Measurements from ENCODE around the gene LAMA4. TPM values are rescaled to one million over a fixed set of nuclear protein-coding genes. Genes with fewer than 3 reads are reported as not detected.
"Not testable (repeated sequence)": the region's sequence is repeated elsewhere in the genome, so short reads cannot be mapped to it uniquely, and the experiment has no call there.

Gene LAMA4
- total RNA-seq, 2 experiments from 2014 or later: 0.09 TPM; not detected in 1

DNA sequence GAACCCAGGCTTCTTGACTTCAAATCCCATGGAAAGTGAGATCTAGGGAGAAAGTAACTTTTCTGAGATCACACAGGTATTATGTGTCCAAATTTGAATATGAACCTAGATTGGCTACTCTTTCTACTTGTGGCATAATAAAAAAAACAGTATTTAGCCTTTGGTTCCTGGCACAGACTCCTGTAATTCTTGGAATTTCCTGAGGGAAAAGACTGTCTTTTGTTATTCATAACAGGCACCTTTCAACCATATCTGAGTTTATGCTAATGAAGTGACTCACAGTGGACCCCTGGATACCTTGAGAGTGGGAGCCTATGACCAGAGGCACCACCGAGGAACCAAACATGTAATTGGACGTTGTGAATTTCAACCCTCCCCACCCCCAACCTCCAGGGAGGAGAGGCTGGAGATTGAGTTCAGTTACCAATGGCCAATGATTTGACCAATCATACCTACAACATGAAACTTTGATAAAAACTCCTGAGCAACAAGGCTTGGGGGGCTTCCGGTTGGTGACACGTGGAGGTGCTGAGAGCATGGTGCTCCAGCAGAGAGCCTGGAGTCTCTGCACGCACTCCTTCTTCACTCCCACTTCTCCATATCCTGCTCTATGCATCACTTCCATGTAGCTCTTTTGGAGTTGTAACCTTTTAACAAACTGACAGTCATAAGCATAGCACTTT is 48.8 kb downstream of the LAMA4 start:
- no peaks in the 10 kb centered on the region for H3K9me3 Mint-ChIP-seq (ENCODE audit: low read depth)
- ATAC-seq: no peak
- CTCF ChIA-PET: interaction anchor here (1.0 kb wide), 2 partner anchors 103 to 105 kb away, joined by 3 read pairs; no protein-coding TSS in a partner anchor
- no peak for DNase-seq
- H3K4me1 Mint-ChIP-seq: no peaks in the 10 kb centered on the region
- peaks cover 14% of the 10 kb centered on the region for H3K27me3 Mint-ChIP-seq
- POLR2A ChIA-PET: no interaction called here
- no peak overlapping the region for H3K27ac Mint-ChIP-seq
- no peaks in the 10 kb centered on the region for H3K36me3 Mint-ChIP-seq (ENCODE audit: low read depth)
- intact Hi-C loops (cut with DNase I, micrococcal nuclease): no loop called here
- H3K4me3 Mint-ChIP-seq: no peak overlapping the region

- H3K4me1 Mint-ChIP-seq: no peaks in the 10 kb centered on the region
- no peaks in the 10 kb centered on the region for H3K9me3 Mint-ChIP-seq (ENCODE audit: low read depth)
- intact Hi-C loops (cut with DNase I, micrococcal nuclease): no loop called here
- CTCF ChIA-PET: interaction anchor here (0.7 to 1.0 kb wide), 2 partner anchors 40 to 107 kb away, joined by 3 to 4 read pairs; no protein-coding TSS in a partner anchor
- H3K27ac Mint-ChIP-seq: no peak overlapping the region
- ATAC-seq: no peak
- DNase-seq: no peak
- H3K27me3 Mint-ChIP-seq: peaks cover 17% of the 10 kb centered on the region
- no peaks in the 10 kb centered on the region for H3K36me3 Mint-ChIP-seq (ENCODE audit: low read depth)
- POLR2A ChIA-PET: interaction anchor here (0.9 kb wide), 1 partner anchor 36 kb away, joined by 5 read pairs; no protein-coding TSS in a partner anchor
- H3K4me3 Mint-ChIP-seq: no peak overlapping the region
Observed at GRCh38 chr6:112204350-112204706, 50.0 kb downstream of the LAMA4 start.

DNA sequence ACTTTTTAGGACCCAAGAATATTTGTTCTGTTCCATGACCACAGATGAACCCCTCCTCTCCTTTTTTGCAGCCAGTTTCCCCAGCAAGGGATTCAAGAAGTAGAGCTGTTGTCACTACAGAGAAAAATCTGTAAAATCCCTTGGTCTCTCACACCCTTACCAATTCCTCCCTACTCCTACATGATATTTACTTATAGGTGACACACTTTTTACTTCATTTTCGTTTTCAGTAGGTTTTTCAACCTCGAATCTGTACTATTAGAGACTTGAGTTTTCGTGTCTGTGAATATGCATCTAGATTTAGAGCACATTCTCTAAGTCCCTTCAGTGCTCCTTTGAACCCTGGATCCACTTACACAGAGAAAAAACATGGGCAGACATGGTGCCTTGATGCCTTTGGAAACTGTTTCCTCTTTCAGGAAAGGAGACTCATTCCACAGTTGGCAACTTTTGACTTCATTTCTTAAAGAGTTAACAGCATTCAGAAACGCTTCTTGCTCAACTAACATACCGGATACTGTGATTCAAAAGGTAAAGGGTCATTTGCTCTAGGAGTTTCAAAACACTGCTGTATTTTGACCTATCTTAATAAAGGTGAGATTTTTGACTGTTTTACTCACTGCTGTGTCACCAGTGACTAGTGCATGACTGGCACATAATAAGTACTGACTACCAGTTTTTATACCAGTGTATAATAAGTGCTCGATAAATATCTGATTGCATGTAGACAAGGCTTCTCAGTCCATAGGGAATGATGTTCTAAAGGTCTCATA is 50.6 kb downstream of the LAMA4 start:
- ATAC-seq (peak; percentile 33), DNase-seq (no peak)
- H3K4me1 Mint-ChIP-seq: no peaks in the 10 kb centered on the region
- H3K4me3 Mint-ChIP-seq: no peak overlapping the region
- ChIA-PET POLR2A (interaction anchor here (0.9 kb wide), 1 partner anchor 36 kb away, joined by 5 read pairs; no protein-coding TSS in a partner anchor), CTCF (interaction anchor here (0.7 kb wide), 1 partner anchor 39 kb away, joined by 4 read pairs; no protein-coding TSS in a partner anchor)
- no peaks in the 10 kb centered on the region for H3K9me3 Mint-ChIP-seq (ENCODE audit: low read depth)
- H3K27me3 Mint-ChIP-seq: peaks cover 17% of the 10 kb centered on the region
- no peaks in the 10 kb centered on the region for H3K36me3 Mint-ChIP-seq (ENCODE audit: low read depth)
- intact Hi-C loops (cut with DNase I, micrococcal nuclease): no loop called here
- H3K27ac Mint-ChIP-seq: no peak overlapping the region

- H3K9me3 Mint-ChIP-seq (ENCODE audit: low read depth): no peaks in the 10 kb centered on the region
- no peaks in the 10 kb centered on the region for H3K4me1 Mint-ChIP-seq
- H3K27ac Mint-ChIP-seq: no peak overlapping the region
- no peak for DNase-seq
- ChIA-PET CTCF (no interaction called here), POLR2A (no interaction called here)
- no peaks in the 10 kb centered on the region for H3K36me3 Mint-ChIP-seq (ENCODE audit: low read depth)
- no peak for ATAC-seq
- intact Hi-C loops (cut with DNase I, micrococcal nuclease): no loop called here
- no peak overlapping the region for H3K4me3 Mint-ChIP-seq
- H3K27me3 Mint-ChIP-seq: peaks cover 17% of the 10 kb centered on the region
Observed at GRCh38 chr6:112202639-112203341, 51.6 kb downstream of the LAMA4 start.

- H3K9me3 Mint-ChIP-seq (ENCODE audit: low read depth); CTCF ChIA-PET; H3K4me3 Mint-ChIP-seq; POLR2A ChIA-PET; H3K36me3 Mint-ChIP-seq (ENCODE audit: low read depth); H3K27ac Mint-ChIP-seq; H3K4me1 Mint-ChIP-seq; ATAC-seq; intact Hi-C loops (cut with DNase I, micrococcal nuclease); DNase-seq: not testable (repeated sequence)
- H3K27me3 Mint-ChIP-seq: peaks cover 18% of the 10 kb centered on the region
Observed at GRCh38 chr6:112200185-112200914, 54.0 kb downstream of the LAMA4 start.

- no peak overlapping the region for H3K4me3 Mint-ChIP-seq
- H3K27ac Mint-ChIP-seq: no peak overlapping the region
- DNase-seq (no peak), ATAC-seq (no peak)
- H3K9me3 Mint-ChIP-seq (ENCODE audit: low read depth): no peaks in the 10 kb centered on the region
- ChIA-PET CTCF (no interaction called here), POLR2A (no interaction called here)
- H3K4me1 Mint-ChIP-seq: no peaks in the 10 kb centered on the region
- peaks cover 10% of the 10 kb centered on the region for H3K27me3 Mint-ChIP-seq
- intact Hi-C loops (cut with DNase I, micrococcal nuclease): no loop called here
- no peaks in the 10 kb centered on the region for H3K36me3 Mint-ChIP-seq (ENCODE audit: low read depth)
Observed at GRCh38 chr6:112199001-112199403, 55.4 kb downstream of the LAMA4 start.

DNA sequence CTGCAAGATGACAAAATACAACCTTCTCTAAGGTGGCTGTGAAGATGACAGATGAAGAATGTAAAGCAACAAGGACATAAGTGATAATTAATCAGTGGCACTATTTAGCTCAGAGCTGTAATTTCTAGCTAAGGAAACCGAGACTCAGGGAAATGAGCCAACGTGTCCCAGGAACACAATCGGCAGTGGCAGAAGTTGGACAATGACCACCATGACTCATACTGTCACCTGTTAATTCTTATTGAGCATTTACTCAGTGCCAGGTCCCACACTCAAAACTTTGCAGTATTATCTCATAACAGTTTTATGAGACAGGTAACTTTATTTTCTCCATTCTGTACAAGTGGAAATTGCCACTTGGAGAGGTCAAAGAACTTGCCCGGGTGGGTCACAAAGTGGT is 55.8 kb downstream of the LAMA4 start:
- no peak for DNase-seq
- no peak overlapping the region for H3K4me3 Mint-ChIP-seq
- peaks cover 10% of the 10 kb centered on the region for H3K27me3 Mint-ChIP-seq
- H3K36me3 Mint-ChIP-seq (ENCODE audit: low read depth): no peaks in the 10 kb centered on the region
- intact Hi-C loops (cut with DNase I, micrococcal nuclease): no loop called here
- H3K27ac Mint-ChIP-seq: no peak overlapping the region
- no peaks in the 10 kb centered on the region for H3K4me1 Mint-ChIP-seq
- POLR2A ChIA-PET: no interaction called here
- no peaks in the 10 kb centered on the region for H3K9me3 Mint-ChIP-seq (ENCODE audit: low read depth)
- no peak for ATAC-seq
- CTCF ChIA-PET: interaction anchor here (0.5 to 1.0 kb wide), 2 partner anchors 10 to 113 kb away, joined by 3 read pairs; no protein-coding TSS in a partner anchor

- Mint-ChIP-seq H3K4me1 (no peaks in the 10 kb centered on the region), H3K4me3 (no peak overlapping the region), H3K27ac (no peak overlapping the region), H3K27me3 (peaks cover 11% of the 10 kb centered on the region), H3K9me3 (ENCODE audit: low read depth) (no peaks in the 10 kb centered on the region), H3K36me3 (ENCODE audit: low read depth) (no peaks in the 10 kb centered on the region)
- ChIA-PET CTCF (interaction anchor here (0.8 to 1.3 kb wide), 4 partner anchors 11 to 113 kb away, joined by 3 to 5 read pairs (median 3); no protein-coding TSS in a partner anchor), POLR2A (no interaction called here)
- ATAC-seq: no peak
- intact Hi-C loops (cut with DNase I, micrococcal nuclease): no loop called here
- no peak for DNase-seq
Observed at GRCh38 chr6:112197636-112198035, 56.7 kb downstream of the LAMA4 start.

GRCh38 chr6:112196306-112196705 is 58.1 kb downstream of the LAMA4 start:
- H3K4me1 Mint-ChIP-seq: no peaks in the 10 kb centered on the region
- H3K27me3 Mint-ChIP-seq: peaks cover 11% of the 10 kb centered on the region
- H3K36me3 Mint-ChIP-seq (ENCODE audit: low read depth): no peaks in the 10 kb centered on the region
- H3K4me3 Mint-ChIP-seq: no peak overlapping the region
- no peak overlapping the region for H3K27ac Mint-ChIP-seq
- DNase-seq (no peak), ATAC-seq (no peak)
- intact Hi-C loops (cut with DNase I, micrococcal nuclease): no loop called here
- no peaks in the 10 kb centered on the region for H3K9me3 Mint-ChIP-seq (ENCODE audit: low read depth)
- ChIA-PET CTCF (interaction anchor here (1.0 to 2.1 kb wide), 3 partner anchors 9 to 115 kb away, joined by 3 to 7 read pairs (median 3); no protein-coding TSS in a partner anchor), POLR2A (no interaction called here)

- Mint-ChIP-seq H3K27ac (no peak overlapping the region), H3K9me3 (ENCODE audit: low read depth) (no peaks in the 10 kb centered on the region), H3K4me1 (no peaks in the 10 kb centered on the region), H3K4me3 (no peak overlapping the region), H3K27me3 (peaks cover 10% of the 10 kb centered on the region), H3K36me3 (ENCODE audit: low read depth) (no peaks in the 10 kb centered on the region)
- ChIA-PET POLR2A (interaction anchor here (0.7 kb wide), 1 partner anchor 18 kb away, joined by 3 read pairs; no protein-coding TSS in a partner anchor), CTCF (interaction anchor here (0.5 to 2.1 kb wide), 3 partner anchors 12 to 18 kb away, joined by 4 to 7 read pairs (median 4); no protein-coding TSS in a partner anchor)
- intact Hi-C loops (cut with DNase I, micrococcal nuclease): no loop called here
- ATAC-seq (no peak), DNase-seq (no peak)
Observed at GRCh38 chr6:112195166-112195565, 59.2 kb downstream of the LAMA4 start.

- intact Hi-C loops (cut with DNase I, micrococcal nuclease): no loop called here
- no peaks in the 10 kb centered on the region for H3K9me3 Mint-ChIP-seq (ENCODE audit: low read depth)
- H3K27me3 Mint-ChIP-seq: peaks cover 9% of the 10 kb centered on the region
- H3K4me3 Mint-ChIP-seq: no peak overlapping the region
- DNase-seq (no peak), ATAC-seq (no peak)
- no peak overlapping the region for H3K27ac Mint-ChIP-seq
- POLR2A ChIA-PET: interaction anchor here (0.7 kb wide), 1 partner anchor 19 kb away, joined by 3 read pairs; no protein-coding TSS in a partner anchor
- no peaks in the 10 kb centered on the region for H3K36me3 Mint-ChIP-seq (ENCODE audit: low read depth)
- H3K4me1 Mint-ChIP-seq: no peaks in the 10 kb centered on the region
- CTCF ChIA-PET: interaction anchor here (0.6 to 3.4 kb wide), 5 partner anchors 10 to 81 kb away, joined by 3 to 12 read pairs (median 3); no protein-coding TSS in a partner anchor
Observed at GRCh38 chr6:112194511-112194910, 59.9 kb downstream of the LAMA4 start.
